ENCODE data around the gene ZMAT5.
A peak's percentile ranks its signal among the peaks of the same experiment; 100 is the strongest.

The ZMAT5 gene, protein sequence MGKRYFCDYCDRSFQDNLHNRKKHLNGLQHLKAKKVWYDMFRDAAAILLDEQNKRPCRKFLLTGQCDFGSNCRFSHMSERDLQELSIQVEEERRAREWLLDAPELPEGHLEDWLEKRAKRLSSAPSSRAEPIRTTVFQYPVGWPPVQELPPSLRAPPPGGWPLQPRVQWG

DNA sequence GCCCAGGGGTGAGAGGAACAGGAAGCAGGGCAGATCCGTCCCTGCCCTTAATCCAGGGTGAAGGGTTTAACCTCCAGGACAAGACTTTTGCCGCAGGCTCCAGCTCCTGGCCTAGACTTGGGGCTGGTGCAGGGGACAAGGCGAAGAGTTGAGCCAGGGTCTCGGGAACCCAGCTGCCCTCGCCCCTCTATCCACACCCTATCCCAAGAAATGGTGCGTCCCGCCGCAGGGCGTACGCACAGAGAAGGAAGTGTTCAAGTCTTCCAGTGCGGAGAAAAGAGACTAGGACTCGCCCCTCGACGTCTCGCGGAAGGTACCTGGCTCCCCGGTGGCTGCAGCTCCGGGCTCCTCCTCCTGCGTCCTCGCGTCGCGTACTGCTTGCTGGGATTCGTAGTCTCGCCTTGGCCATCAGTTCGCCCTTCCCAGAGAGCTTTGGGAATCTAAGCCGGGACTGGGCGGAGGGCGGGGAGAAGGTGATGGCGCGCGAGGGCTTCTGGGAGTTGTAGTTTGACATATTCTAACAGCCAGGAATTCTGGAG, at the start of gene ZMAT5:
ZMAT5 (minus strand) TSS at position 376 of the 539 bp plus-strand sequence. CDS start 18,463 bp downstream, outside the sequence.
- TF ChIP-seq, protein P1, sequence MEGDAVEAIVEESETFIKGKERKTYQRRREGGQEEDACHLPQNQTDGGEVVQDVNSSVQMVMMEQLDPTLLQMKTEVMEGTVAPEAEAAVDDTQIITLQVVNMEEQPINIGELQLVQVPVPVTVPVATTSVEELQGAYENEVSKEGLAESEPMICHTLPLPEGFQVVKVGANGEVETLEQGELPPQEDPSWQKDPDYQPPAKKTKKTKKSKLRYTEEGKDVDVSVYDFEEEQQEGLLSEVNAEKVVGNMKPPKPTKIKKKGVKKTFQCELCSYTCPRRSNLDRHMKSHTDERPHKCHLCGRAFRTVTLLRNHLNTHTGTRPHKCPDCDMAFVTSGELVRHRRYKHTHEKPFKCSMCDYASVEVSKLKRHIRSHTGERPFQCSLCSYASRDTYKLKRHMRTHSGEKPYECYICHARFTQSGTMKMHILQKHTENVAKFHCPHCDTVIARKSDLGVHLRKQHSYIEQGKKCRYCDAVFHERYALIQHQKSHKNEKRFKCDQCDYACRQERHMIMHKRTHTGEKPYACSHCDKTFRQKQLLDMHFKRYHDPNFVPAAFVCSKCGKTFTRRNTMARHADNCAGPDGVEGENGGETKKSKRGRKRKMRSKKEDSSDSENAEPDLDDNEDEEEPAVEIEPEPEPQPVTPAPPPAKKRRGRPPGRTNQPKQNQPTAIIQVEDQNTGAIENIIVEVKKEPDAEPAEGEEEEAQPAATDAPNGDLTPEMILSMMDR (conservative IDR thresholded peaks at IDR 0.05; ENCODE audit: control insufficient read depth, insufficient read depth, low read depth, low read length): no peak
- peak; percentile 95 for DNase-seq (ENCODE audit: low read depth)
- H3K4me3 ChIP-seq (ENCODE audit: control insufficient read depth, low read depth, low read length): peak within 1 kb of the TSS; percentile 100

DNA sequence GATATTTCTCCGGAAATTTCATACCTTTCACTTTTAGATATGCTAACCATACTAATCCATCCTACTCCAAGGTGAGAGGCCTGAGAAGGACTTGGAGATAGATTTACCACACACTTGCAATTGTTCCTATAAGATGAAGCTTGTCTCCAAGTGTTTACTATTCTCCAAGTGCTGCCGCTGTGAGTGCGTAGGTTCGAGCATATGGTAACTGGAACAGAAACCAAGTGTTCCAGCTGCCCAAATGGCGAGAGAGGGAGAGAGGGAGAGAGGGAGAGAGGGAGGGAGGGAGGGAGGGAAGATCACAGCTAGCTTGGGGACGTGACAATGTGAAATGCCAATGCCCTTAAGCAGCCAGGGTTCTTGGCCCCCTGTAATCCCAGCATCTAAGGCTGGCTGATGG, 49.7 kb upstream of the ZMAT5 start:
- H3K4me3 ChIP-seq (ENCODE audit: control insufficient read depth, low read depth, low read length): no peak overlapping the region
- TF ChIP-seq, protein P1 (conservative IDR thresholded peaks at IDR 0.05; ENCODE audit: control insufficient read depth, insufficient read depth, low read depth, low read length): no peak
- DNase-seq (ENCODE audit: low read depth): no peak

DNA sequence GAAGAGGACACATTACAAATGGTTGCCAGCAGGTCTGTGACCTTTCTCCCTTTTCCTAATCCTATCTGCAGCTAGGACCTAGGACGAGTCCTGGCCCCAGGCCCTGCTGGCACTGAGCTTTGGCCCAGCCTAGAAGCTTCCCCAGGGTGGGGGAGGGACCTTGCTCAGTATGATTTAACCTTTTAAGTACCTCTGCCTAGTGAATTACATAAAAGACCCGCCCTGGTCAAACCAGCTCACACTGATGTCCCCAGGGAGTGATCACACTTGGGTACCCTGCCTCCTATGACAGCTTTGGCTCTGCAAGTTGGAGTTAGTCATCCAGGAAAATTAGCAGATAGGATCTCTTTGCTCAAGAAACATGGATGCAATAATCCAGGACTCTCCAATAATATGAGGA, 49.3 kb upstream of the ZMAT5 start:
- TF ChIP-seq, protein P1 (conservative IDR thresholded peaks at IDR 0.05; ENCODE audit: control insufficient read depth, insufficient read depth, low read depth, low read length): no peak

DNA sequence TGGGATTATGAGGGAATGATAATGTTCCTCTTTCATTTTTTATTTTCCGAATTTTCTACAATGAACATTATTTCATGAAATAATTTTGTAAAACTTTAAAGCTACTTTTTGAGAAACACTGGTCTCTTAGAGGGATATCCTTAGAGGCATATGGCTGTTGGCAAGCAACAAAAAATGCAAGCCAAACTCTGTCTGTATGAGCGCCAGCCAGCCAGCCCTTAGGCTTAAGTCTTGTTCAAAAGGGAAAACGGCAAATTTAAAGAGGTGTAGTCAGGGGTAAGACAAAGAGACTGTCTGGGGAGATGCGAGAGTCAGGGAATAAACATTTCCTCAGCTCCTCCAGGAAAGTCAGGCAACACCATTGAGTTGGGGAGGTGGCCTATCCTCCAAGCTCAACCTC, 48.8 kb upstream of the ZMAT5 start:
- TF ChIP-seq, protein P1 (conservative IDR thresholded peaks at IDR 0.05; ENCODE audit: control insufficient read depth, insufficient read depth, low read depth, low read length): no peak
- DNase-seq (ENCODE audit: low read depth): no peak
- no peak overlapping the region for H3K4me3 ChIP-seq (ENCODE audit: control insufficient read depth, low read depth, low read length)

More for the DNA sequence above, 49.3 kb upstream of the ZMAT5 start:
- peak; percentile 44 for DNase-seq (ENCODE audit: low read depth)
- H3K4me3 ChIP-seq (ENCODE audit: control insufficient read depth, low read depth, low read length): no peak overlapping the region

DNA sequence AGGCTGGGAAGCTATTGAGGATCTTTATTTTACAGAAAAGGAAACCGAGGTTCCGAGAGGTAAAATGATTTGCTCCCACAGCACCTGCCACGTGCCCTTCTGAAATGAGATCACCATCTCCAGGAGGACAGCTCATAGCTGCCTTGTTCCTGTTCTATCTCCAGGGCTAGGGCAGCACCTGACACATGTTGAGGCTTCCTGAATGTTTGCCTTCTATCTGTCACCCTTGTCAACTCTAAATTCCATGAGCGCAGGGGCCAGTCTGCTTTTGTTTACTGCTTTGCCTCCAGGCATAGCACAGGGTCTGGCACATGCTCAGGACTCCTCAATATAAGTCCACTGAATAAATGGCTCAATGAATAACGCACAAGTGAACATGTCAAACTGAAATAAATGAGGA, 47.2 kb upstream of the ZMAT5 start:
- no peak for DNase-seq (ENCODE audit: low read depth)

DNA sequence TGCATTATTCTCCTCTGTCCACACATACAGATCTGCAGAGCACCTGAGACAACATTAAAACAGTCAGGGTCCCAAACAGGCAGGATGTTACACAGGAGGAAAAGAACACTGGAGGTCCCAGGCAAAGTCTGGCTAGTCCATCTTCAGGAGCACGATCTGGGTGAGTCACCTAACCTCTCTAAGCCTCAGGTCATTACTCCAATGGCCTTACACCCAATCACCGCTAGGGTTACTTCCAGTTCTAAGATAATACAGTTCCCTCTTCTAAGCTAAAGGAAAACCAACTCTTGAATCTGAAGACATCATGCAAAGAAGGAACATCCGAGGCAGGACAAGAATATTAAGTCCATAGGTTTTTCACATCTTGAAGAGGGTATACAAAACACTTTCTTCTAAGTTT, 46.8 kb upstream of the ZMAT5 start:
- no peak overlapping the region for H3K4me3 ChIP-seq (ENCODE audit: control insufficient read depth, low read depth, low read length)
- TF ChIP-seq, protein P1 (conservative IDR thresholded peaks at IDR 0.05; ENCODE audit: control insufficient read depth, insufficient read depth, low read depth, low read length): peak; percentile 25
- DNase-seq (ENCODE audit: low read depth): peak; percentile 54

More for the DNA sequence above, 47.2 kb upstream of the ZMAT5 start:
- no peak overlapping the region for H3K4me3 ChIP-seq (ENCODE audit: control insufficient read depth, low read depth, low read length)
- TF ChIP-seq, protein P1 (conservative IDR thresholded peaks at IDR 0.05; ENCODE audit: control insufficient read depth, insufficient read depth, low read depth, low read length): no peak
